Mesothelial cell of epicardium (in vitro differentiated cells): ENCODE data around the gene NDUFAF7. TPM values are rescaled to one million over a fixed set of nuclear protein-coding genes. Genes with fewer than 3 reads are reported as not detected.

ENCODE experiments used
- DNase-seq, 2 experiments: peaks; one replicate each; pipeline ENCODE4 v3.0.0; 2021; ENCODE audit warnings: low spot score in 2 of 2; ENCODE audit not compliant: unreplicated experiment in 2 of 2
- H3K27ac Mint-ChIP-seq: 2 replicates; pipeline ENCODE4 v1.8.0; 2021; ENCODE audit warnings: mixed read lengths
- H3K27me3 Mint-ChIP-seq: 2 replicates; pipeline ENCODE4 v1.8.0; 2021; ENCODE audit warnings: low read depth, mixed read lengths
- H3K36me3 Mint-ChIP-seq: 2 replicates; pipeline ENCODE4 v1.8.0; 2021; ENCODE audit warnings: mixed read lengths
- H3K4me1 Mint-ChIP-seq: 2 replicates; pipeline ENCODE4 v1.8.0; 2021; ENCODE audit warnings: mixed read lengths
- H3K4me3 Mint-ChIP-seq: 2 replicates; pipeline ENCODE4 v1.8.0; 2021; ENCODE audit warnings: mild to moderate bottlenecking, moderate library complexity, mixed read lengths
- H3K9me3 Mint-ChIP-seq: 2 replicates; pipeline ENCODE4 v1.8.0; 2021; ENCODE audit warnings: mixed read lengths
- total RNA-seq: library from RNA; stranded (reverse); gene quantifications from 3 replicates; pipeline ENCODE4 v1.2.1, GENCODE V29; 2021
- TF ChIP-seq, protein P1 (sequence below): fragments of 200-600 bp; sonication (generic); IDR thresholded peaks from one replicate; pipeline ENCODE4 v1.5.0; 2021; ENCODE audit warnings: antibody characterized with exemption; ENCODE audit not compliant: unreplicated experiment

NDUFAF7 gene
- total RNA-seq, 1 donor from 2014 or later: 27.0 TPM

DNA sequence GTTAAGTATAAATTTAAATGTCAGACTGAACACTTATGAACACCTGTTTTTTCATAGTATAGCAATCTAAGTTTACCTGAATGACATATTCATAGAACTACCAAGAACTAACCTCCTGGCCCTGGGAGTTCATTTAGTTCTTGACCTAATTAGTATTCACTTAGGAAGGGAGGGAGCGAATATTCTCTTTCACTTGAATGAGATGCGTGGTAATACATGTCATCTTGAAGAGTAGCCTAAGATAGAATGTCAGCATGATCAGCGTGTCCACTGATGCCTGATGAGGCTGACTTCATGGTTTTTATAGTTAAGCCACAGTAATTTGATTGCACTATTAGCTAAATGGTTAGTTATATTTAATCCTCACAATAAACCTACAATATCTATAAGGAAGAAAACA, 13.3 kb downstream of the NDUFAF7 start:
- H3K27ac Mint-ChIP-seq: no peak overlapping the region
- H3K4me1 Mint-ChIP-seq: no peaks in the 10 kb centered on the region
- TF ChIP-seq, protein P1, sequence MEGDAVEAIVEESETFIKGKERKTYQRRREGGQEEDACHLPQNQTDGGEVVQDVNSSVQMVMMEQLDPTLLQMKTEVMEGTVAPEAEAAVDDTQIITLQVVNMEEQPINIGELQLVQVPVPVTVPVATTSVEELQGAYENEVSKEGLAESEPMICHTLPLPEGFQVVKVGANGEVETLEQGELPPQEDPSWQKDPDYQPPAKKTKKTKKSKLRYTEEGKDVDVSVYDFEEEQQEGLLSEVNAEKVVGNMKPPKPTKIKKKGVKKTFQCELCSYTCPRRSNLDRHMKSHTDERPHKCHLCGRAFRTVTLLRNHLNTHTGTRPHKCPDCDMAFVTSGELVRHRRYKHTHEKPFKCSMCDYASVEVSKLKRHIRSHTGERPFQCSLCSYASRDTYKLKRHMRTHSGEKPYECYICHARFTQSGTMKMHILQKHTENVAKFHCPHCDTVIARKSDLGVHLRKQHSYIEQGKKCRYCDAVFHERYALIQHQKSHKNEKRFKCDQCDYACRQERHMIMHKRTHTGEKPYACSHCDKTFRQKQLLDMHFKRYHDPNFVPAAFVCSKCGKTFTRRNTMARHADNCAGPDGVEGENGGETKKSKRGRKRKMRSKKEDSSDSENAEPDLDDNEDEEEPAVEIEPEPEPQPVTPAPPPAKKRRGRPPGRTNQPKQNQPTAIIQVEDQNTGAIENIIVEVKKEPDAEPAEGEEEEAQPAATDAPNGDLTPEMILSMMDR: no peak
- DNase-seq: no peak
- H3K9me3 Mint-ChIP-seq: peaks cover 8% of the 10 kb centered on the region
- peaks cover 39% of the 10 kb centered on the region for H3K36me3 Mint-ChIP-seq
- no peaks in the 10 kb centered on the region for H3K27me3 Mint-ChIP-seq
- no peak overlapping the region for H3K4me3 Mint-ChIP-seq

DNA sequence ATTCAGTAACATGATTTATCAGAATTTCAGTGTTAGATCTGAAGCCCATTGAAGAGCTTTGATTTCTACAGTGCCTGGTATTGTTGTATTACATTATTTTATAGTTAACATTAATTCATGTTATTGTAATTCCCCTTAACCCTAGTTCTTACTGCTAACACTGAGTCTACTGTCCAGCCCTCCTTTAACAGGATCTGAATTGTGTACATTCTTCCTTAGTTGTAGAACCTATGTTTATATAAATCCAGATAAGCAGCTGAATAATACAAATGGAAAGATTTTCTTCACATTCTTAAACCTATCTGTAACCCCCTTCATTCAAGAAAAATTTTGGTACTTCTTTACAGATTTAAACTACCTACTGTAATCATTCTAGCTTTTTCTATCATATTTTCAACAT, 14.7 kb downstream of the NDUFAF7 start:
- Mint-ChIP-seq H3K36me3 (peaks cover 38% of the 10 kb centered on the region), H3K9me3 (peaks cover 8% of the 10 kb centered on the region), H3K27ac (no peak overlapping the region), H3K4me3 (no peak overlapping the region), H3K27me3 (no peaks in the 10 kb centered on the region), H3K4me1 (no peaks in the 10 kb centered on the region)
- no peak for DNase-seq
- TF ChIP-seq, protein P1: no peak

DNA sequence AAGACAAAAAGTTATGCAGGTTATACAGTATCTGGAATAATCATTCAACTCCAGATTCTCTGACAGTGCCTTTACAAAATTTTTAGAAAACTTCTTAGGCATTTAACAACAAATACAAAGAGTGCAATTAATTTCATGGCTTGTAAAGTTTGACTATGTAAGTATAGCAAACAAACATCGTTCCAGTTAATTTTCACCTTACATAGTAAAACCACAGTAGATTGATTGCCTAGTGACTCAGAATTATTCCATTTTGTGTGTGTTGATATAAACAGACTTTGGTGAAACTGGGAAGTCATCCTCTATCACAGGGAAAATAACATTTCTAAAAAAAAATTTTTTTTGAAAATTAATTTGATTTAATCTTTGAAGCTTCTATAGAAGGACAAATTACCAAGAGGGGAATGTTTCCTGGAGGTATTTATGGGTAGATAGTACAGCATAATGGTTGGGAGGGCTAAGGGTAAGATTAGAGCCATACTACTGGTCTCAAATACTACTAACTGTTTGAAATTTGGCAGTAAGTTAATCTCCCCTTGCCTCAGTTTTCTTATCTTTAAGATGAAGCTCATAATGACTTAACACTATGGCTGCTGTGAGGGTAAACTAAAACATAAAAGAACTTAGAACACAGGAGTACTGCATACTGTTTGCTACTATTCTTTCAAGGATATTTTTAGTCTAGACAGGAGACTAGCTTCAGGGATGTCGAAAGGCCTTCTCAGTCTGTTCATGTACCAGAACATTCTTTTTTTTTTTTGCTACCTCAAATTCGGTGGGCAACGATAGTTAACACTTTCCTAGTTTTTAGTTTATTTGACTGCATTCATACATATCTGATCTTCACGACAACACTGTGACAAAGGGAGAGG, 19.6 kb downstream of the NDUFAF7 start:
- Mint-ChIP-seq H3K27me3 (no peaks in the 10 kb centered on the region), H3K27ac (peak overlapping the region; percentile 7)
- TF ChIP-seq, protein P1: no peak

DNA sequence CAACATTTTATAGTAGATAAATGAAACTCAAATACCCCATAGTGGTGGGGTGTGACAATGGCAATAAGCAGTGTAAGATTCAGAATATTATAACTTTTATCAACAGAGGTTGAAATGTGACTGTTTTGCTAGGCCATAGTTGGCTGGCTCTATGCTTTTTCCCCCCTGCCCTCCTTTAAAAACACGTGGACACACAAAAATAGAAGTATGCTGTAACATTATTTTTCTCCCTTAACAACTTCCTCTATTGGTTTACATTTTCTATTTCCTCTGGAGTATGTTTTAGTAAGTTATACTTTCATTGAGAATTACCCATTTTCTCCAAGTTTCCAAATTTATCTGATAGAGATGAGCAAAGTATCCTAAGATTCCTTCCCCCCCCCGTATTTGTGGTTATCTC, 31.1 kb downstream of the NDUFAF7 start:
- Mint-ChIP-seq H3K36me3 (peaks cover 23% of the 10 kb centered on the region), H3K4me1 (peaks cover 7% of the 10 kb centered on the region), H3K4me3 (no peak overlapping the region), H3K27me3 (no peaks in the 10 kb centered on the region), H3K27ac (peak overlapping the region; percentile 24), H3K9me3 (no peaks in the 10 kb centered on the region)
- TF ChIP-seq, protein P1: no peak
- DNase-seq: no peak

More for the DNA sequence above, 19.6 kb downstream of the NDUFAF7 start:
- Mint-ChIP-seq H3K4me3 (no peak overlapping the region), H3K36me3 (peaks cover 31% of the 10 kb centered on the region), H3K9me3 (no peaks in the 10 kb centered on the region), H3K4me1 (no peaks in the 10 kb centered on the region)
- no peak for DNase-seq

DNA sequence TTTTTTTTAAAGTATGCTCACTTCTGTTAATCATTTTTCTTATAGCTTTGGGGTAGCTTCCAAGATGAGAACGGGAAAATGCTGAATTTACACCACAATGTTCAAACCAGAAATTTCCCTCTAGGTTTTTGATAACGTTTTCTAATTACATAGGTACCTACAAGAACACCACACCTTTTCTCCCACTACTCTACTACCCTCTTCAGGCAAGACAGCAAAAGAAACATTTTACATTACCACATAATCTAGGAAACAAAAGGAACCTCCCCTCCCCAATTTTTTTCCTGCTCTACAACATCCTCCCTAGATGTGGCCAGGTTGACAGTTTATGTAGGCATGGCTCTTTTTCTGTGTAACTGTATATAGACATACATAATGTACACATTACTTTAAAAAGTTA, 32.4 kb downstream of the NDUFAF7 start:
- H3K36me3 Mint-ChIP-seq: peaks cover 29% of the 10 kb centered on the region
- DNase-seq: no peak
- H3K27me3 Mint-ChIP-seq: no peaks in the 10 kb centered on the region
- peaks cover 7% of the 10 kb centered on the region for H3K4me1 Mint-ChIP-seq
- no peak overlapping the region for H3K4me3 Mint-ChIP-seq
- H3K27ac Mint-ChIP-seq: peak overlapping the region; percentile 62
- H3K9me3 Mint-ChIP-seq: no peaks in the 10 kb centered on the region
- TF ChIP-seq, protein P1: no peak
